Measurements from ENCODE around the gene KXD1. TPM values are rescaled to one million over a fixed set of nuclear protein-coding genes. Genes with fewer than 3 reads are reported as not detected.

The KXD1 gene
- total and polyA plus RNA-seq, 3 donors from 2014 or later, result 124 to 163 (median 133) TPM

DNA sequence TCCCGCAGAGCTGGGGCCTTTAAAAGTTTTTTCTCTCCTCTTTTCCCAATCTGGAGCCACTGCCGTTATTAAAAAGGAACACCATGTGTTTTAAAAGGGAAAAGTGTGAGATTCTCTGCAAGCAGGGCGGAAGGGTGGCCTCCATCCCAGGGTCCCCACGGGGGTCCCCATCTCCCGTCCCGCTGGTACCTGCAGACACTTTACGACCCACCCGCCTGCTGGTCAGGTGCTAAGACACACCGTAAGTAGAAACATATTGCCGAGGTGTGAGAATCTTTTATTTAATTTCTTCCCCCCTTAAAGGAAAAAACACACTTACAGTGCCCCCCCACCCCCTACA lies 47.1 kb downstream of the KXD1 start:
- TF ChIP-seq CTCF (IDR thresholded peaks at IDR 0.05), result no peak
- TF ChIP-seq POLR2A (IDR thresholded peaks at IDR 0.05), result no peak
- H3K4me1 ChIP-seq, result peaks cover 9% of the 10 kb centered on the region
- H3K27me3 ChIP-seq, result no peaks in the 10 kb centered on the region
- DNase-seq, result no peak
- intact Hi-C loops (cut with DNase I; ENCODE audit: low total_unique reads), result no loop called here
- no peak overlapping the region for H3K4me3 ChIP-seq
- no peaks in the 10 kb centered on the region for H3K36me3 ChIP-seq (ENCODE audit: low read depth, missing control alignments)
- 22 to 37% methylated on average over 10 of the region's 10 CpGs for WGBS, 2 donors
- no peaks in the 10 kb centered on the region for H3K9me3 ChIP-seq
- H3K27ac ChIP-seq, result no peak overlapping the region

DNA sequence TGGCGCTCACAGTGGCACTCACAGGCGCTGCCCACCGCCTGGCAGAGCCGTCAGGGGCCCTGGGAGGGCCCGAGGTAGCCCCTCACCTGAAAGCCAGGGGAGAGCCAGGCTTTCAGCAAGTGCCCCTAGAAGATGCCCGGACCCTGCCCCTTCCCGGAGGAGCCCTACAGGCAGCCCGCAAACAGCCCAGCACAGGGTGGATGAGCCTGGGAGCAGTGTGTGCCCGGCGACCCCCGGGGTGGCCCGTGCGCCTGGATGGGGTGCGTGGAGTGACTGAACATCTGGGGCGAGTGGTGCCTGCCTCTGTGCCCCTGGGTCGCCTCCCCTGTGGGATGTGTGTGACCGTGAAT lies 47.5 kb downstream of the KXD1 start:
- no peaks in the 10 kb centered on the region for H3K36me3 ChIP-seq (ENCODE audit: low read depth, missing control alignments)
- DNase-seq, result no peak
- intact Hi-C loops (cut with DNase I; ENCODE audit: low total_unique reads), result no loop called here
- H3K9me3 ChIP-seq, result no peaks in the 10 kb centered on the region
- H3K27me3 ChIP-seq, result no peaks in the 10 kb centered on the region
- H3K4me3 ChIP-seq, result no peak overlapping the region
- H3K4me1 ChIP-seq, result peaks cover 9% of the 10 kb centered on the region
- TF ChIP-seq POLR2A (IDR thresholded peaks at IDR 0.05) (no peak), CTCF (IDR thresholded peaks at IDR 0.05) (no peak)
- H3K27ac ChIP-seq, result no peak overlapping the region
- WGBS, 2 donors, result 12 to 17% methylated on average over 14 to 17 of the region's 17 CpGs

DNA sequence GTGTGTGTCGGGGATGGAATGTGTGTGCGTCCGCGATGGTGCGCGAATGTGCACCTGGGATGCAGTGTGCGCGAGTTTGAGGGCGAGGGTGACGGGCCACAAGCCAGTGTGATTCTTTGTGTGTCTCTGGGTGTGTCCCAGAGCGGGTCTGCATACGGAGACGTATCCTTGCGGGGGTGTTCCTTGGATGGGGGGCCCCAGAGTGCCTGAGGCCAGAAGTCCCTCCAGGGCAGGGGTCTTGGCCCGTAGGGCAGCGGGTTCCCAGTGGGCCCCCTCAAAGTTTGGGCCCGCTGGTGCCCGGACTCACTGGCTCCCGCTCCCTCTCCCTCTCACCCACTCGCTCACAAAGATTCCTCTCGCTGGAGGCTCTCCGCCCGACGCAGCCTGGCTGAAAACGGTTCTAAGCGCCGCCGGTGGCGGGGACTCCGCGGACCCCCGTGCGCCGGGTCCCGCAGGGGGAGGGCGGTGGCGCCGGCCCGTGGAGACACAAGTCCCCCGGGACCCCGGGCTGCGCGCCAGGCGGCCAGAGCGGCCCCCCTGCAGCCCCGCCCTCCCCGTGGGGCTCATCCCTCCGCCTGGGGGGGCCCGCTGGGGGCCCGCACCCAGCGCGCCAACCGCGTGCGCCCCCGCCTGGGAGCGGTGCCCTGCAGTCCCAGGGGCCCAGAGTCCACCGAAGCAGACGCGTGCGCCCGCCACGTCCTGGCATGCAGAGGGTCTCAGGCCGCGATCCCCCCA lies 48.0 kb downstream of the KXD1 start:
- DNase-seq, result no peak
- Histone ChIP-seq H3K4me3 (peak overlapping the region; percentile 6 to 36), H3K36me3 (ENCODE audit: low read depth, missing control alignments) (no peaks in the 10 kb centered on the region), H3K27ac (no peak overlapping the region), H3K9me3 (no peaks in the 10 kb centered on the region), H3K27me3 (no peaks in the 10 kb centered on the region), H3K4me1 (peaks cover 9% of the 10 kb centered on the region)
- TF ChIP-seq POLR2A (IDR thresholded peaks at IDR 0.05) (no peak), CTCF (IDR thresholded peaks at IDR 0.05) (no peak)
- 2 to 5% methylated on average over 10 to 36 of the region's 65 CpGs for WGBS, 2 donors
- intact Hi-C loops (cut with DNase I; ENCODE audit: low total_unique reads), result no loop called here

- DNase-seq, result no peak
- 0 to 1% methylated on average over 7 to 34 of the region's 116 CpGs for WGBS, 2 donors
- Histone ChIP-seq H3K27ac (no peak within 1 kb of the TSS), H3K36me3 (ENCODE audit: low read depth, missing control alignments) (no peaks in the 10 kb centered on the region), H3K4me3 (peak within 1 kb of the TSS; percentile 6 to 36), H3K9me3 (no peaks in the 10 kb centered on the region), H3K4me1 (peaks cover 11% of the 10 kb centered on the region), H3K27me3 (no peaks in the 10 kb centered on the region)
- intact Hi-C loops (cut with DNase I; ENCODE audit: low total_unique reads), result no loop called here
- no peak for TF ChIP-seq CTCF (IDR thresholded peaks at IDR 0.05)
- no peak for TF ChIP-seq POLR2A (IDR thresholded peaks at IDR 0.05)
Measured at GRCh38 chr19:18606281-18607225, 48.9 kb downstream of the KXD1 start, which contains the start of gene CRLF1. Gene CRLF1 (minus strand): TSS chr19:18606799. CDS start chr19:18606656, 143 bp downstream.
